Muscle layer of duodenum (tissue), 2 donors: ENCODE results near the gene RAB6B.

Source experiments
- H3K27ac ChIP-seq: one replicate; pipeline ENCODE4 v1.7.0; 2013; ENCODE audit warnings: mild to moderate bottlenecking, low read length
- H3K27me3 ChIP-seq: one replicate; pipeline ENCODE4 v1.7.0; 2013; ENCODE audit warnings: low read depth, mild to moderate bottlenecking, control low read depth, low read length
- H3K36me3 ChIP-seq, 2 donors: one replicate each; pipeline ENCODE4 v1.7.0; 2013; ENCODE audit warnings: low read length in 2 of 2, control low read depth in 1 of 2, mild to moderate bottlenecking in 1 of 2; ENCODE audit not compliant: insufficient read depth in 2 of 2, control insufficient read depth in 1 of 2
- H3K4me1 ChIP-seq, 2 donors: one replicate each; pipeline ENCODE4 v1.7.0; 2013; ENCODE audit warnings: low read length in 2 of 2, mild to moderate bottlenecking in 2 of 2, control low read depth in 1 of 2, moderate library complexity in 1 of 2; ENCODE audit not compliant: insufficient read depth in 2 of 2, control insufficient read depth in 1 of 2
- H3K4me3 ChIP-seq, 2 donors: one replicate each; pipeline ENCODE4 v1.7.0; 2013; ENCODE audit warnings: low read length in 2 of 2, low read depth in 1 of 2, mild to moderate bottlenecking in 1 of 2
- H3K9me3 ChIP-seq, 2 donors: one replicate each; pipeline ENCODE4 v1.7.0; 2013; ENCODE audit warnings: low read length in 2 of 2, control low read depth in 1 of 2, mild to moderate bottlenecking in 1 of 2; ENCODE audit not compliant: control insufficient read depth in 1 of 2
- donor health status: healthy.

Gene RAB6B

DNA sequence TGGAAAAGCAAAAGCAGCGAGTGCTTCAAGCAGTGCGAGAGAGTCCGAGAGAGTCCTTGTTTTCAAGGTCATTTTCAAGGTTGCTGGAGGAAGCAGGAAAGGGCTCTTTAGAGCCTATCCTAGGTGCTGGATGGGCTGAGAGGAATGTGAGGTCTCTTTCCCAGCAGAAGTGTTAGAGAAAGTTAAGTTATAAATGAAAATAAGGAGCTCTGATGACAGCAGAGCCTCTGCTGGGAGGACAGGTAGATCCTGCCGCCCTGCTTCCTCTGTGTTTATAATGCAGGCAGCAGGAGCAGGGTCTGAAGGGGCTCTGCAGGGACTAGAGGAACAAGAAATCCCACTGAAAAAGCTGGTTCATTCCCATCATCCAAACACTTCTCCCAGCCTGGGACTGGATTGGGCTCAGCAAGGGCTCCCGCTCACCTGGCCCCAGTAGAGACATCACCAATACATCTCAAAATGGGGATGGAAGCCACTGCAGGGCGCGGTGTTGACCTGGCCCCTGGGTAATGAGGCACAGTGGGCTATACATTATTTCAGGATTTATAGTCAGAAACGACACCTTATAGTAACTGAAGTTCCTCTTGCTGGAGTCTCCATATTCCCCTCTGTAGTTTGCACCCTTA is 41.5 kb upstream of the RAB6B start:
- Histone ChIP-seq H3K4me3 (no peak overlapping the region), H3K27ac (no peak overlapping the region), H3K27me3 (no peaks in the 10 kb centered on the region), H3K4me1 (no peaks in the 10 kb centered on the region), H3K9me3 (no peaks in the 10 kb centered on the region), H3K36me3 (no peaks in the 10 kb centered on the region)

DNA sequence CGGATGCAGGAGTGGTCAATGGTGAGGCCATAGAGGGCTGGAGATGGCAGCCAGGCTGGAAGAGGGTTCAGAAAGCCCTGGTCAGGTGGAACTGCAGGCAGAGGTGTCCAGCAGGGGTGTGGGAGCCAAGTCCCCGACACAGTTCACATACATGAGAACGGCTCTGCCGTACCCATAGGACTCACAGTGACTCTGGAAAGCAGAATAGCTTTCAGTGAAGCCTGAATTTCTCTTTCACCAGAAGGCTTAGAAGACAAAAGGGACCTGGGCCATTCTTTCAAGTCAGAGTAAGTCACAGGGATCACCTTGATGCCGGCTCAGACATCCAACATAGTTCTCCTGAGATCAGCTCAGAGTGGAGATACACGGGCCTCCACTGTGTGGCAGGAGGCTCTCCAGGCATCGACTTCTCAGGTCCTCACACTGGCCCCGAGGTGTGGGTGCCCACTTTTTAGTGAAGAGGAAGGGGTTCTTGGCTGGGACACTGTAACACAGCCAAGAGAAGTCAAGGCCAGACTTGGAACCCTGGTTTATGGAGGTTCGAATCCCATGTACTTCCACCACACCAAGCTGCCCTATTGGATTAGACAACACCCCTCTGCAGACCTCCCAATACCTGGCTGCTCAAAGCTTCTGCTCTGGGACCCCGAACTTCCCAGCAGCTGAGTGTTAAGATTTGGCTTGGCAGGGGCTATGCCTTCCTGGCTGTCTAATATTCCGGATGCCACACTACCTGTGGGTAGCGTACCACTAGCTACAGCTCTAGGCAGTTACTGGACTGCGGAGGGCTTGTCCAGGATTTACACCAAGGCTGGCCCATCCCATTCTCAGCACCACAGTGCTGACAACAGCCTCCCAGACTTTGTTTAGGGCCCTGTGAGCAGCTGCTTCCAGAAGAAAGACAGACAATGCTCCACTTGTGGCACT is 40.4 kb upstream of the RAB6B start:
- Histone ChIP-seq H3K36me3 (no peaks in the 10 kb centered on the region), H3K4me3 (no peak overlapping the region), H3K27me3 (no peaks in the 10 kb centered on the region), H3K27ac (no peak overlapping the region), H3K4me1 (no peaks in the 10 kb centered on the region), H3K9me3 (no peaks in the 10 kb centered on the region)

DNA sequence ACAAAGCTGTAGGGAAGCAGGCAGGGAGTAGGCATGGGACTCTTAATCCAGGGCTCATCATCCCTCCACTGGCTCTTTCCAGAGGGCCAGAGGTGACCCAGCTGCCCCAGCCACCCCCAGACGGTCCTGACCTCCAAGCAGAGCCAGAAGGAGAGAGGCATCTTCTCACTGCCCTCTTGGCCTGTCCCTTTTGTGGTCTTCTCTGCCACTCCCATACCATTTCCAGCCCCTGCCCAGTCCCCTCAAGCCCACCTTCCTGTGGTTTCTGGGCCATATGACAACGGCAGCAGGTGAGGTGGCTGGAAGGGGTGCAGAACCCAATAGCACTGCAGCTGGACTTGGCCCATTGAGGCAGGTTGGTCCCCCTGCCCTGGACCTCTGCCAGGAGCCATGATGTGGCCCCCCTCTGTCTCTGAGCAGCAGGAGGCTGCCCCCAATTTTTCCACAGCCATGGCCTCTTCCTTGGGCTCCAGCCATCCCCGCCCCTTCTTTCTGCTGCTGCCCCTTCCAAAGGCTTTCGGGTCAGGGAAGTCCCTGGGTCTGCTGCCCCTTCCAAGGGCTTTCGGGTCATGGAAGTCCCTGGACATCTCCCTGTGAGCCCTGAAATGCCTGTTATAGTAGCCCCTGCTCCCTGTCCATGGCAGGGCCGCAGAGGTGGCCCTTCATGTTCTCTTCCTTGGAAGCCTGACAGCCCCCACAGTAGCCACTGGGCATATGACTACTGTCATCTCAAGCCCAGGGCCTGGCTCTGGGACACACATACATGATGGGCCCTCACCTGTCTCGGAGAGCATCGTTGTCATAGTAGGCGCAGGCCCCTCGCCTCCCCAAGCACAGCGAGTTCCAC is 39.5 kb upstream of the RAB6B start:
- Histone ChIP-seq H3K36me3 (no peaks in the 10 kb centered on the region), H3K27ac (no peak overlapping the region), H3K4me1 (no peaks in the 10 kb centered on the region), H3K9me3 (no peaks in the 10 kb centered on the region), H3K4me3 (no peak overlapping the region), H3K27me3 (no peaks in the 10 kb centered on the region)

DNA sequence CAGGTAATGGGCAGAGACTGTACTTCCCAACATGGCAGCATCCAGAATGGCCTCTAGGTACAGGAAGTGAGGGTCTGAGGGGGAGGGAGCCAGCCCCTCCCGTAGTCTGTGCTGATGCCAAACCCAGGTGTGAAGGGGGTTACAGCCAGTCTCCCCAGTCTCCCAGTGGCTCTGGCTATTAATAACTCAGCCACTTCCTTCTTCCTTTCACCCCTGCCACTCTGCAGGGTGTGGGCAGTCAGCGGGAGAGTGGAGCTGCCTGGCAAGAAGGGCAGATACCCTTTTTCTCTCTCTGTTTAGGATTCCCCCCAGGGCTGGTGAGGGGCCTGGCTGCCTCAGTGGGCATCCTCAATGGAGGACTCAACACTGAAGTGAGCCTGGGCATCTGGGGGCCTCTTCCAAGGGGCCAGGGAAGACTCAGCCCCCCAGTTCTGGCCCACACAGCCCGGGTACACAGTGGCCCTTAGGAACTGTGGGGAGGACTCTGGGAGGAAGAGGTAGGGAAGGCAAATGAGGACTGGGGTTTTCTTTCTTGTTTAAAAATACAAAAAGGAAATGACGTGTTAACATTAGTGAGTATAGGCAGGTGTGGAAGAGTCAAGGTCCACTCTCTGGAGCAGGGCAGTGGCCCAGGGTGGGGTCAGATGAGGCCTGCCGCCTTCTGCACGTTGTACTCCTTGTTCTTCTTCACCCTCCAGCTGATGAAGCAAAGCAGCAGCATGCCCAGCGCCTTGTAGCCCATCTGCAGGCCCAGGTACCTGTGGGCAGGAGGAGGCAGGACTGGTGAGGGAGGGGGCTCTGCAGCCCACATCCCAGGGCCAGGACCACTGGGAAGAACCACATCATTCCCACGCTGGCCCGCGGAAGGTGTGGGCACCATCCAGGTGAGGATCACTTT is 38.6 kb upstream of the RAB6B start:
- Histone ChIP-seq H3K4me3 (no peak overlapping the region), H3K9me3 (no peaks in the 10 kb centered on the region), H3K4me1 (no peaks in the 10 kb centered on the region), H3K27me3 (no peaks in the 10 kb centered on the region), H3K27ac (peak overlapping the region; percentile 72), H3K36me3 (no peaks in the 10 kb centered on the region)

DNA sequence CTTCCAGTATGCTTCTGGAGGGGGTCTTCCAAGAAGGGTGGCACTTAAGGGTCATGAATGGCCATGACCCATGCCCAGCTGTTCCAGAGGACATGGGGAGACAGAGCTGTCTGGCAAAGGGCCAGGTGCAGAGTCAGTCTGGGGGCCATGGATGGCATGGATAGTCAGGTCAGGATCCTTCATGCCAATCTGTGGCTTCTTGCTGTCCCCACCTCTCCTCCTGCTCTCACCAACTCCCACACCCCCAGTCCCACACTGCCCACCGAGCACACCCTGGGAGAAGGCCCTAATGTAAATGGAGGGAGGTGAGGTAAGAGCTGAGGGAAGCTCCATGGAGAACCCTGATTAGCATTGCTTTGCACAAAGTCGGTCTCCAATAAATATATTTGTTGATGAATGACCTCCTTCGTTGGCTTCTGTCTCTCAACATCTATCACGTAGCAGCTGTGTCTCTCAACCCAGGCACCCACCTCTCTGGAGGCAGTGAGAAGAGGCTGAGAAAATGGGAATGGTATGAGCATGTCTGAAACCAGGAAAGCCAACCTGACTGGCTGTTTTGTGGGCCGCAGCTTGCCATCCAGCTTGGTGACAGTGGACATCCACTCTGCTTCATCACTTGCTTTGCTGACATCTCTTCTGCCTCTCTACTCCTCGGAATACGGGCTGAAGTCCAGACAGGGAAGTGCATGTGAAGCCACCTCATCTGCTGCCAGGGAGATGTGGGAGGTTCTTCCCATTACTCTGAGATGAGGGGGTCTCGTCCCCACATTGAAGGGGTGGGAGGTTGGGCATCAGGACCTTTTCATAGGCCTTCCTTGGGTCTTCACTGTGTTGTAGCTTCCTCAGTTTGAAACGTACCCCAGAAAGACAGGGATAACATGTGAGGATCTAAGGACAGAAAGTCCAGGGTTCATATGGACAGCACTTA is 37.7 kb upstream of the RAB6B start:
- Histone ChIP-seq H3K27ac (peak overlapping the region; percentile 72), H3K9me3 (no peaks in the 10 kb centered on the region), H3K27me3 (no peaks in the 10 kb centered on the region), H3K36me3 (no peaks in the 10 kb centered on the region), H3K4me3 (no peak overlapping the region), H3K4me1 (peaks cover 0 to 1% of the 10 kb centered on the region in 2 donors)

DNA sequence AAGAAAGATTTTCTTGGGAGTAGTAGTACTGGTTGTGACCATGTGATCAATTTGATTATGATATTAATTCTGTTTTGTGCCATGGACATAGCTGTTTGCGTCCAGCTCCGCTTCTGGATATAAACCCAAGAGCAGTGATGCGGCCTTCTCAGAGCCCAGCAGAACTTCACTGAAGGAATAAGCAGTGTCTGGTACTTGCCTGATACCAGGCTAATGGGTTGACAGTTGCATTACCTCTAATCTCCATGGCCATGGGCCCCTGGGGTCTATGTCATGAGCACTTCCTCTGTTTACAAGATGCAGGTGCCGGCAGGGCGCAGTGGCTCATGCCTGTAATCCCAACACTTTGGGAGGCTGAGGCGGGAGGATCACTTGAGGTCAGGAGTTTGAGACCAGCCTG is 36.3 kb upstream of the RAB6B start:
- H3K27me3 ChIP-seq = no peaks in the 10 kb centered on the region
- H3K9me3 ChIP-seq = no peaks in the 10 kb centered on the region
- no peak overlapping the region for H3K4me3 ChIP-seq
- H3K36me3 ChIP-seq = no peaks in the 10 kb centered on the region
- H3K27ac ChIP-seq = no peak overlapping the region
- peaks cover 0 to 8% of the 10 kb centered on the region in 2 donors for H3K4me1 ChIP-seq

DNA sequence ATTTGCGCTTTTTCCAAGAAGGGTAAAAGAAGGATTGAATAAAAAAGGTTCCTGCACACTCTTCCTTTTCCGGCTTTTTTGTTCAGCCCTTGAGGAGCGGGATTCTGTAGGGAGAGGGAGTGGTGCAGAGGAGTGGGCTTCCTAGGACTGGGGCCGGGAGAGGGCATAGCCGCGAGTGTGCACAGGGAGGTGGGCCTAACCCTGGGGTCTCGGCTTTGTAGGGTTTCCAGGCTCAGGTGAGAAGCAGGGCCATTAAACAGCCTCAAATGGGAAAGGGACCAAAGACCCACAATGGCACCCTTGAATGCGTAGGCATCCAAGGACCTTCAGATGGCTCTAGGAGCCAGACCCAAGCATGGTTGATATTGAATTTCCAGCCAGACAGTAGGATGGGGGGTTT is 35.4 kb upstream of the RAB6B start:
- Histone ChIP-seq H3K27me3 (no peaks in the 10 kb centered on the region), H3K27ac (no peak overlapping the region), H3K9me3 (no peaks in the 10 kb centered on the region), H3K36me3 (no peaks in the 10 kb centered on the region), H3K4me1 (peaks cover 0 to 8% of the 10 kb centered on the region in 2 donors), H3K4me3 (no peak overlapping the region)

DNA sequence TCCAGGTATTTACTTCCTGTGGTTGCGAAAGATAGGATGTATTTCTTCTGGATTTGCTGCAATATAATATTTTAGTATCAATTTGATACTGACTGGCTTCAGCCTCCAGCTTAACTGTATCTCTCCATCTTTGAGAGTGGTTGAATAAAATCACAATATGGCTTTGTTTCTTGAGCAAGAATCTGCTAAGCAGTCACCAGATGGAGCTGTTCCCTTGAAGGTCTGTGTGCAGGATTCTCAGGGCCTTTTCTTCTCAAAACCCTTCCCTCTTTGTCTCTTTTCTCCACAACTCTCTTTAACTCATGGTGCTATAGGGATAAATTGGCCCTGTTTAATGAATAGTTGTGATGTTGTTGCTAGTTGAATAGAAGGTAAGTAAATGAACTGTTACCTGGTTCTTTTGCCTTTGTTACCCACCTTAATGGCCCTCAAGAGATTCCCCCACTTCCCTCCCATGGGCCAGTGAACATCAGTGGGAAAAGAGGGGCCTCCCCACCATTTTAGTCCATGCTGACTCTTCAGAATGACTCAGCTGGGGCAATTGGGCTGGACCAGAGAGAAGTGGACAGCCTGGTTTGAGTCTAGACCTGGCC is 34.8 kb upstream of the RAB6B start:
- H3K27ac ChIP-seq = no peak overlapping the region
- H3K27me3 ChIP-seq = no peaks in the 10 kb centered on the region
- H3K36me3 ChIP-seq = no peaks in the 10 kb centered on the region
- no peak overlapping the region for H3K4me3 ChIP-seq
- no peaks in the 10 kb centered on the region for H3K9me3 ChIP-seq
- H3K4me1 ChIP-seq = peaks cover 0 to 8% of the 10 kb centered on the region in 2 donors

DNA sequence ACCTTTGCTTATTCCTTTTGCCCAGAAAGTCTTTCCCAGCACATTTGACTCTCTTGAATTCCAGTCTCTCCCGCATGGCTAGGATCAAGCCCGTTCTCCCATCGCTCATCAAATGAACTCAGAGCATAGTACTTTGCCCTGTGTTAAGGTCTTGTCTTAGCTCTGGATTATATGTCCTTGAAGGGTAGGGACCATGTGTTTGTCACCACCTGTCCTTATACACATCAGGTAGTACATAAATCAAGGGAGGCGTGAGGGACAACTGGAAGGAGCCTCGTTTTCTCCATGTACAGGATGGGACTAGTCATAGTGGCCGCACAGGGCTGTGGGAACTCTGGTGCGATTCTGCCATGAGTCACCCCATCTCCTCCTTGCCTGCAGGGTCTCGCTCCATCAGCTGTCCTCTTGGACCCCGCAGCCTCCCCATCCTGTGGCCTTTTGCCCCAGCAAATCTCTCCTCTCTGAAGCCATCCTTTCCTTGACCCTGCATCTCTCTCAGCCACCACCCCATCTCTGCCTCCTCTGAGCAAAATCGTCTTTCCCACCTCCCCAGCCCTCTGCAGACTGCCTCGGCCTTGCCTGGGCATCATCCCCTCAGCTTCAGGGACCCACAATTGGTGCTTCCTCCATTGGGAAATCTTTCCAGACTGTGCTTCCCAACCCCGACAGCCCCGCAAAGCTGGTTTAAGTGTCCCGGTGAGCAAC is 33.4 kb upstream of the RAB6B start:
- H3K9me3 ChIP-seq = no peaks in the 10 kb centered on the region
- peaks cover 0 to 8% of the 10 kb centered on the region in 2 donors for H3K4me1 ChIP-seq
- no peaks in the 10 kb centered on the region for H3K36me3 ChIP-seq
- no peaks in the 10 kb centered on the region for H3K27me3 ChIP-seq
- H3K4me3 ChIP-seq = no peak overlapping the region
- H3K27ac ChIP-seq = no peak overlapping the region
